Measurements from ENCODE around the gene WDR5. TPM values are rescaled to one million over a fixed set of nuclear protein-coding genes. Genes with fewer than 3 reads are reported as not detected.

Gene WDR5
- total RNA-seq, 2 donors from 2014 or later = 53.8 to 57.2 TPM

- Mint-ChIP-seq H3K4me1 (no peaks in the 10 kb centered on the region), H3K9me3 (no peaks in the 10 kb centered on the region), H3K36me3 (ENCODE audit: low read depth) (peaks cover 48% of the 10 kb centered on the region), H3K27ac (no peak overlapping the region), H3K27me3 (ENCODE audit: insufficient read depth) (no peaks in the 10 kb centered on the region), H3K4me3 (no peak overlapping the region)
- peak overlapping the region; percentile 11 for H3K27ac ChIP-seq (ENCODE audit: low read depth, low read length)
- H3K4me1 ChIP-seq (ENCODE audit: control insufficient read depth, insufficient read depth, low read length) = no peaks in the 10 kb centered on the region
- H3K9ac ChIP-seq (ENCODE audit: extremely low read depth, low read length, poor library complexity, severe bottlenecking) = no peak overlapping the region
- no peak for TF ChIP-seq CTCF (conservative IDR thresholded peaks at IDR 0.05)
- no peak for DNase-seq
- no peaks in the 10 kb centered on the region for H3K27me3 ChIP-seq (ENCODE audit: control insufficient read depth, insufficient read depth, low read length, poor library complexity, severe bottlenecking)
- peaks cover 33% of the 10 kb centered on the region for H3K36me3 ChIP-seq (ENCODE audit: control insufficient read depth, insufficient read depth, low read length)
- H3K4me3 ChIP-seq (ENCODE audit: low read length) = no peak overlapping the region
- 90 to 91% methylated on average over 5 to 16 of the region's 20 CpGs for WGBS, 2 experiments (ENCODE audit: insufficient coverage in 1 of 2, insufficient read length in 1 of 2)
- H3K9me3 ChIP-seq (ENCODE audit: control insufficient read depth, low read length) = no peaks in the 10 kb centered on the region
Measured at GRCh38 chr9:134159566-134160245, 23.8 kb downstream of the WDR5 start.

GRCh38 chr9:134161647-134162046, 25.8 kb downstream of the WDR5 start:
- H3K27ac Mint-ChIP-seq = peak overlapping the region; percentile 58
- no peaks in the 10 kb centered on the region for H3K9me3 Mint-ChIP-seq
- no peaks in the 10 kb centered on the region for H3K4me1 Mint-ChIP-seq
- no peaks in the 10 kb centered on the region for H3K27me3 ChIP-seq (ENCODE audit: control insufficient read depth, insufficient read depth, low read length, poor library complexity, severe bottlenecking)
- no peak overlapping the region for H3K27ac ChIP-seq (ENCODE audit: low read depth, low read length)
- H3K36me3 ChIP-seq (ENCODE audit: control insufficient read depth, insufficient read depth, low read length) = peaks cover 14% of the 10 kb centered on the region
- no peaks in the 10 kb centered on the region for H3K4me1 ChIP-seq (ENCODE audit: control insufficient read depth, insufficient read depth, low read length)
- H3K36me3 Mint-ChIP-seq (ENCODE audit: low read depth) = peaks cover 31% of the 10 kb centered on the region
- H3K4me3 ChIP-seq (ENCODE audit: low read length) = no peak overlapping the region
- WGBS, 2 experiments (ENCODE audit: insufficient coverage in 1 of 2, insufficient read length in 1 of 2) = 95% methylated on average over 14 of the region's 14 CpGs
- no peak overlapping the region for H3K4me3 Mint-ChIP-seq
- H3K27me3 Mint-ChIP-seq (ENCODE audit: insufficient read depth) = no peaks in the 10 kb centered on the region
- H3K9ac ChIP-seq (ENCODE audit: extremely low read depth, low read length, poor library complexity, severe bottlenecking) = no peak overlapping the region
- H3K9me3 ChIP-seq (ENCODE audit: control insufficient read depth, low read length) = no peaks in the 10 kb centered on the region
- no peak for DNase-seq
- TF ChIP-seq CTCF (conservative IDR thresholded peaks at IDR 0.05) = no peak

GRCh38 chr9:134162212-134162775, 26.4 kb downstream of the WDR5 start:
- Mint-ChIP-seq H3K4me1 (no peaks in the 10 kb centered on the region), H3K36me3 (ENCODE audit: low read depth) (peaks cover 29% of the 10 kb centered on the region), H3K9me3 (no peaks in the 10 kb centered on the region), H3K27me3 (ENCODE audit: insufficient read depth) (no peaks in the 10 kb centered on the region), H3K27ac (no peak overlapping the region), H3K4me3 (no peak overlapping the region)
- no peaks in the 10 kb centered on the region for H3K4me1 ChIP-seq (ENCODE audit: control insufficient read depth, insufficient read depth, low read length)
- no peak for TF ChIP-seq CTCF (conservative IDR thresholded peaks at IDR 0.05)
- peaks cover 10% of the 10 kb centered on the region for H3K36me3 ChIP-seq (ENCODE audit: control insufficient read depth, insufficient read depth, low read length)
- no peak for DNase-seq
- no peak overlapping the region for H3K4me3 ChIP-seq (ENCODE audit: low read length)
- no peak overlapping the region for H3K9ac ChIP-seq (ENCODE audit: extremely low read depth, low read length, poor library complexity, severe bottlenecking)
- H3K27ac ChIP-seq (ENCODE audit: low read depth, low read length) = no peak overlapping the region
- no peaks in the 10 kb centered on the region for H3K9me3 ChIP-seq (ENCODE audit: control insufficient read depth, low read length)
- H3K27me3 ChIP-seq (ENCODE audit: control insufficient read depth, insufficient read depth, low read length, poor library complexity, severe bottlenecking) = no peaks in the 10 kb centered on the region
- 94 to 97% methylated on average over 7 to 9 of the region's 9 CpGs for WGBS, 2 experiments (ENCODE audit: insufficient coverage in 1 of 2, insufficient read length in 1 of 2)
